CD4-positive, alpha-beta T cell treated with Interleukin-4 for 1 hour (primary cell): Measurements from ENCODE around the gene SORBS2.

Experiments
- DNase-seq, 2 donors: peaks; one replicate each; pipeline ENCODE4 v3.0.0-alpha.2; 2020 to 2022

Gene SORBS2

DNA sequence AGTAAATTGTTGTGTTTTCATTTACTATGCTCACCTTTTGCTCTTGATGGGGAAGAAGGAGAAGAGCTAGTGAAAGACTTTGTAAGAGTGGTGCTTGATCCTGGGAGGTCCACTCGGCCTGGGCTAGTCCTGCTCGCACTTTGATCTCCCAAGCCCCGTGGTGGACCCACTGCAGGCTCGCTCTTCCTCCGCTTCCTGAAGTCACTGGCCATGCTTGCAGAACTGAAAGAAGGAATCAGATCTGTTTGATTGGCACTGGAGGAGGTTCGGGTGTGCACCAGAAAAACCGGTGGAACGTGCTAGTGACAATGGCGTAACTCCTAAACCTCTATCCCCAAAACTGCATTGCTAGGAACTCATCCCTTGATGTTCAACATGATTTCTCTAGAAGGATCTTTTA, 185.2 kb downstream of the SORBS2 start:
- no peak for DNase-seq

DNA sequence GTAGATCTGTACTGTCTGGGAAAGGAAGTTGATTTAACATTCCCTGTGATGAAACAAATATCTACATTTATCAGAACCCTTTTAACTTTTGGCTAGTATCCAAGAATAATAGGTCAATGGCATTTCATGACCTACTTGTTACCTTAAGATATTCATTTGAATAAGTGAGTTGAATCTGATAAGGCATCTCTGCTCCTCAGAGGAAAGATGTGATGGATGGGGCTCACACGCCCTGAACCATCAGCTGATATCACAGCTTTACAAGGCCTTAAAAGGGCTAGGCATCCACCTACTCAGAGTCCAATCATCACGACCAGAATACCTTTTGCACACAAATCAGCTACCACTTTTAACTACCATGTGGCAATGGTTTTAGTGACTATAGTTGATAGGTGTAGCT, 186.5 kb downstream of the SORBS2 start:
- DNase-seq = no peak

DNA sequence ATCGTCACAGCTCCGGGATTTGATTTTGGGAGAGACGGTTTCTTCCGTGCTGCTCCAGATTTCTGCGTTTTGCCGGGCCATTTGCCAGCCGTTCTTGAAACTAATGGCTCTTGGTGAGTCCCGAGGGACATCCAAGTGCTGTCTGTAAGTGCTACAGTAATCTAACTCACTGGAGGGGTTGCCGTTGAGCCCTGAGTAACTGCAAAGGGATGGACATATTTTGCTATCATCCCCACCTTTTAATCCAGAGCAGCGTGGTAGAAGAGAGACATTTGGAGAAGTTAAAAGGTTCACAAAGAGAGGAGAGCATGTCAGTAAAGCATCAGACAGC, 187.8 kb downstream of the SORBS2 start:
- DNase-seq = no peak

DNA sequence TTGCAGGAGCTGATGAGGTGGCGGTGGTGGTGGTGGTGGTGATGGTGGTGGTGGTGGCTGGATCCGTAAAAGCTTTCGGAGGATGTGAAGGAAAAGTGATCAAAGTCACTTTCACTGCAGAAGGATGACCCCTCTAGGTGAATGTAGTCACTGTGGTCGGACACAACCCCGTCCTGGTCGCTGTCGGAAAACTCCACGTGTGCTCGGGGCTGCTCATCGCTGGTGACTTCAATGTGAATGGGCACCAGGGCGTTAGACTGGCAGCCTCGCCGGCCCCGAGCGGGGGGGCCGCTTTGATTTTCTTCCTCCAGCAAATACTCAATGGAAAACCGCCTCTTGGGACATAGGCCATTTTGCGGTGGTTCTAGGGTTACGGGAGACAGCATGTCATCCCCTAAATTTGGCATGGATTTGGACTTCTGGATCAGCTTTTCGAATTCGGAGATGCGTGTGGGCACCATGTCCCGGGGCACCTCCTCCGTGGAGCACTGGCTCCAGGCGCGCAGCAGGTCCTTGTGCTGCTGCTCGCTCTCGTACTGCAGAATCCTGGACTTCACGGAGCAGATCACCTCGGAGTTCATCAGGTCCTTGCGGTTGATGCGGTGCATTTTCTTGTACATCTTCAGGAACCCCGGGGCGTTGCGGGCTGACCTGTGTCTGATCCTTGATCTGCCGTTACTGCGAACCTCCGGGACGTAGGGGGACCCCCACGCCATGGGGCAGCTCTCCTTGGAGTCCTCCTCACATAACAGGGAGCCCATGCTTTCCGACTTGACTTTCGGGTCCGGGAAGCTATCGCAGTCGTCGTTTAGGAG, 188.3 kb downstream of the SORBS2 start:
- DNase-seq = no peak

DNA sequence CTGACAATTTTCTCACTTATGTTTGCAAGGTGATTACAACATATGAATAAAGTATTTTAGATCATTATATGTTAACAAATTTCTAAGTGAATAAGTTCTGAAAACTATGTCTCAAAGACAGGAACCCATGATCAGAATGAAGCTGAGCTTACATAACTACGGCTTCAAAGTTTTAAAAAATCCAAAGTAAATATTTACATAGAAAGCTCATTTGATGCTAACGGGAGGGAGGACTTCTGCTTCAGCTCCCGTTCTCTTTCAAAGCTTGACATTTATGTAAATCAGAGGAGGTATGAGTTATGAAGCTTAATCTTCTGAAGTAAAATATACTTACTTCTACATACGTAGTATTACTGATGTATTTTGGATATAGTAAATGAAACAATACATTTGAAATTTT, 203.8 kb downstream of the SORBS2 start:
- no peak for DNase-seq

DNA sequence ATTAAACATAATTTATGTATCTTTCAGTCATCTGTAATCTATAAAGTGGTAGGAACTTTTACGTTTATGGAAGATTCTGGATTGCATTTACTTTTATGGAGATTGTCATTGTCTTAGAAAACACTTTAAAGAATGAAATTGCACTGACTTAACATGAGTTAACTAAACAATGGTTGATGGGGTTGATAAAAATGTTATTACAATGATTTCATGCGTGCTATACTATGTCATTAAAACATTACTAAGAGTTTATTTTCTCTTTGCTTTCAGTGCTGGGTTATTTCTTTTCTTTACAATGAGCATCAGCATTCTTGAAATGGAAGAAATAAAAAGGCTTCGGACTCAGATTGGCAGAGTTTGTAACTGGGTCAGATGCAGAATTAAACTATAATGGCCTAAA, 209.6 kb downstream of the SORBS2 start:
- DNase-seq = no peak

DNA sequence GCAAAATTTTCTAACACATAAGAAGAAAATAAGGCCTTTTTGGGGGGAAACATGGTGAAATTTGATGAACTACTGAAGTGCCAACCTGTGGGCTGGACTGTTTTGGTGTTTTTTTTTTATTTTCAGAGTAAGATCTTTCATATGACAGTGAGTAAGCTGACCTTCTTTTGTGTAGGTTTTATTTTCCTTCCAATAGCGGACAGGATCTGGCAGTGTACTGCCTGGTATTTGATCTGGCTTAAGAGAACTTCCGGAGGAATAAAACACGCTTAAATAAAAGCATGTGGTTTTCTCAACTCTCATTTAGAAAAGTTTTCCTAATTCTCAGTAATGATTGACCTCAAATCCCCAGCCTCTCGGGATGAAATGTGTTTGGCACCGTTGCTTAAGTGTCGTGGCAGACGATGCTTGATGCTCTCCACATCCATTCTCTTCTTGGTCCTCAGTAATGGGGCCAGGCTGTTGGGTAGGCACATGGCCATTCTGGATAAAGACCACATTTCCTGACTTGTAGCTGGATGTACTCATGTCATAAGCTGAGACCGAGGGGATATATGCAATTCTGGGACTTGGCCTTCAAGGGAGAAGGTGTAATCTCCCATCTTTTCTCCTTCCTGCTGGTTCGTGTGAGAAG, 211.1 kb downstream of the SORBS2 start:
- no peak for DNase-seq

DNA sequence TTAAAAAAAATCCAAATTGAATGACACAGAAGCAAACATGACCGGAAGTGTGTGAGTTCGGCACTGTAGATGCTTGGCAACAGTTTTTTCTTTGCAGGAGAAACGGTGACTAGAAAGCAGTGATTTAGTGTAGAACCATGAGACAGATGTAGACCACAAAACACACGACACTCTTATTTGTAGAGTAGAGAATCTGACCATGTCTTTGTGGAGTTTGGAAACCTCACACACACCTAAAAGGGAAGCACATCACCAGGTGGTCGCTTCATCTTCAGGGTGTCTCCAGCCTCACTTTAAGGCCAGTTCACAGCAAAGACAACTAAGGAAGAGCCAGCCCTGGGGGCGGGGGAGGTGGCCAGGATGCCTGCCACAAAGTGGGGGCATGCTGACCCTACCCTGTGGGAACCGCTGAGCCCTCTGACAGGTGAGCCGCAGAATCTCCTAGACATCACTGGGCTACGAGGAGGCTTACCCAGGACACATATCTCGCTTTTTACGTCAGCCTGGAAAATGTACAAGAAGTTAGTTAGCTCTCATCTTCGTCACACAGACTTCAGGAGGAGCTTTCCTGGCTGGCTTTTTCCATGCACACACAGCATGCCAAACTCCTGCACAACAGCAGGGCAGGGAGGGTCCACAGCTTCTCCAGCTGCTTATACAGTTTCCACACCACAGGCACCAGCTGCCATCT, 212.3 kb downstream of the SORBS2 start:
- DNase-seq = no peak

DNA sequence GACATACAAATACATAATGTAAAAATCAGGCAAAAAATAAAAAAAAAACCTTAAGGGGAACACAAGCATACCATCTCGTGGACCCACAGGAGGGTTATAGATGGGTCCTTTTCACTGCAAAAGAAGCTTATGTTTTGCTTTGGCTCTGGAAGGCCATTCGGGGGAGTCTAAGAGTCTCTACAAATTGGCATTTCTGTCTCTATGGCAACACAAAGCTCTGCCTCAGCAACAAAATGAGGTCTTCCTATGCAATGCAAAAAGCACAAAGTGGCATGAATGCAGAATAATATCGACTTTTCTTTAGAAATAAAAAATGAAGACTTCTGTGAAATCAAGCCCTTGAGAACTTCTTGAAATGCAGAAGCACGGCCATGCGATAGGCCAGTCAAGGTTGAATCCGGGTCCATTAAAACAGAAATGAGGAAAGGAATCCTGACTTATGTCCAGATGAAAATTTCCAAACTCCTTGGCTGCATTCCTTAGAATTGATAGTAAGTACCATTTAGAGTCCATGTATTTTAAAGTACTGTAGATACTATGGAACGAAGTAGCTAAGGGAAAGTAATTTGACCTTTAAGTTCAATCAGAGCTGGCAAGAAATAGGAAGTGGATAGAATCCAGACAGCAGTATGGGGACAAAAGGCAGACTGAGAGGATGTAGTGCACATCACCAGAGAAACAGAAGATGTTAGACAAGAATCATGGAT, 213.0 kb downstream of the SORBS2 start:
- no peak for DNase-seq

DNA sequence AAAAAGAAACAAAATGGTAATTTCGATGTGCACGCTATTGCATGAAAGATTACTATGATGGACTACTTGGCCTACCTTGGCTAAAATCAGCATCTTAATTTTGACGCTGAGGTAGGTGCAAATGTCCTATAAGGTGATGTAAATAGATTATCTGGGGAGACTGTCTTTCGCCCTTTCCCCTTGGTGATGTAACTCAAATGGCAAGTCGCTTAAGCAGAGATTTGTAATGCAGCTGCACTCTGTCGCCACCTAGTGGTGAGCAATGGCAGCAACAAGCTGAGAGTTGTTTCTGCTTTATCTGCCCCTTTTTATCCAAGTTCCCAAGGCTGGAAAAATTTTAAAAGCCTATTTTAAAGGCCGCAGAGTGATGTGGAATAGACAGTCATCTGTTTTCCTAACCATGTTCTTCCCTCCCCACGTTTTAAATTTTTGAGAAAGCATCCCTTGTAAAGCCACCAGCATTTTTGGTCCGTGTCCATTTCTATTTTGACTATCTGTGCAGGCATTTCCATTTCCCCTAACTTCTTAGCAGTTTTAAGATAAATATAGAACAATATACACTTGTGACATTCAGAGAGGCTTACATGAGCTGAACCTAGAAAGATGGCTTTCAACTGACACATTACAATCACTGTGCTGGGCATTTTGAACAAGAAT, 214.3 kb downstream of the SORBS2 start:
- peak; percentile 61 to 66 for DNase-seq

DNA sequence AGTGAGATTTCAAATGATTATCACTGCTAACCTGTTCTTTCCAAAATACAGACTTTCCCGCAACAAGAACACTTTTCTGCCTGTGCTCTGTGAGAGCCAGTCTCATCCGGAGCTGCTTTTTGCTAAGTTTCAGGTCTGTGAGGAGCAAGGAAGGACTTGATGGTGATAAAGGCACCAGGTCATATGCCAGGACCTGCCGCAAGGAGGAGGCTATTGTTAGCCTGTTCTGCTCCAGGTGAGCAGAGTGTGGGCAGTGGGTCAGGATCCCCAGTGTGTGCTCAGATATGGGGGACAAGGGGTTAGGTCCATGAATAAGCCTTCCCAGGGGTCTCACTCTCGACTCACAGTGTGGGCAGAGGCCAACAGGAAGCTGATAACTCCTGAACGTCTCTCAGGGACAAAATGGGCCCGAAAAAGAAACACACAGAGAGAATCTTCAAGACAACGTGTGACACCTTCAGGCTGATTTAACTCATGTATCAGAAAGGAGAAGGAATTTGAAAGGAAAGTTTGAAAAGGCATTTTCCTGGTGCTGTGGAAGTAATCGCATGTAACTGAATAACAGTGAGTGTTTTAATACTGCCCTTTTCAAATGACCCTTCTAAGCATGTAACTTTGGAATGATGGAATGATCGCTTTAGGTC, 219.0 kb downstream of the SORBS2 start:
- no peak for DNase-seq

DNA sequence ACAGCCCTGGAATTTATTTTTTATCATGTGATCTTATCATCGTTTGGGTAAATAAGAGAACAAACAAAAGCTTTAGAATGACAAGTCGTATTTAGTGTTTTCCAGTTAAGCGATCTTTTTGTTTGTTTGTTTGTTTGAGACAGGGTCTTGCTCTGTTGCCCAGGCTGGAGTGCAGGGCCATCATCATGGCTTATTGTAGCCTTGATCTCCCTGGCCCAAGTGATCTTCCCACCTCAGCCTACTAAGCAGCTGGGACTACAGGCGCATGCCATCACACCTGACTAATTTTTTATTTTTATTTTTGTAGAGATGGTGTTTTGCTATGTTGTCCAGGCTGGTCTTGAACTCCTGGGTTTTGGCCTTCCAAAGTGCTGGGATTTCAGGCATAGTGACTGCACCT, 219.6 kb downstream of the SORBS2 start:
- DNase-seq = no peak

DNA sequence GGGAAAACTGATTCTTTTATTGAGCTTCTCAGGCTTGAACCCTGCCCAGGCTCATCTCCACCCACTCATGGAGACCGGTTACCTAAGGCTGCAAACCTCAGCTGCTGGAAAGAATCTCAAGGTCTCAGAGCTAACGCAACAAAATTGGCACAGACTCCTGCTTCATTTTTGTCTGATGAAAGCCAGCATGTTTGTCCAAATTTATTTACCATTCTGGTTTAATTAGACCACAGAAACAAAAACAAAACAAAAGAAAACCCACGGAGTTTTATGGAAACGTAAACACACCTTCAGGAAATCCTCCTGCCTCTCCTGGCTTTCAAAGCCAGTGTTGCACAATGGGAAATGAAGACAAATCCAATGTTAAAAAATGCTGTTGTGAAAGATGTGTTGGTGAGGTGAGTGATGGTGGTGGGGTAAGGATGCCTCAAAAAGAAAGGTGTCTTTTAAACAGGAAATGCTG, 220.3 kb downstream of the SORBS2 start:
- no peak for DNase-seq

DNA sequence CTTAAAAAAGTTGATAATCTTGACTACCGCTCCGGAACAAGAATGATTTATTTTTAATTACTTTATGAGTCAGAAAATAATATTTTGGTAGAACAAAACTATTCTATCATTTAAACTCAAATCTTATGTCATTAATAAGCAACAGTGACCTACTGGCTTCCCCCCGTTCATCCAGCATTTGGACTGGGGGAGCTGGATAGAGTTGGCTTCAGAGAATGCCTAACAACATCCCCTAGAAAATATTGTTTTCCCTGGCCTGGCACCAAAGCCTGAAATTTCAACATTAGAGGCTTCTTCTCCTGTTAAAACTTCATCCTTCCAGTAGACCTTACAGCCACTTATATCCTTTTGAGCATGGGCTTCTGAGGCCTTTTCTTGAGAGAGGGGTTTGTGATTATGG, 221.0 kb downstream of the SORBS2 start:
- DNase-seq = no peak

DNA sequence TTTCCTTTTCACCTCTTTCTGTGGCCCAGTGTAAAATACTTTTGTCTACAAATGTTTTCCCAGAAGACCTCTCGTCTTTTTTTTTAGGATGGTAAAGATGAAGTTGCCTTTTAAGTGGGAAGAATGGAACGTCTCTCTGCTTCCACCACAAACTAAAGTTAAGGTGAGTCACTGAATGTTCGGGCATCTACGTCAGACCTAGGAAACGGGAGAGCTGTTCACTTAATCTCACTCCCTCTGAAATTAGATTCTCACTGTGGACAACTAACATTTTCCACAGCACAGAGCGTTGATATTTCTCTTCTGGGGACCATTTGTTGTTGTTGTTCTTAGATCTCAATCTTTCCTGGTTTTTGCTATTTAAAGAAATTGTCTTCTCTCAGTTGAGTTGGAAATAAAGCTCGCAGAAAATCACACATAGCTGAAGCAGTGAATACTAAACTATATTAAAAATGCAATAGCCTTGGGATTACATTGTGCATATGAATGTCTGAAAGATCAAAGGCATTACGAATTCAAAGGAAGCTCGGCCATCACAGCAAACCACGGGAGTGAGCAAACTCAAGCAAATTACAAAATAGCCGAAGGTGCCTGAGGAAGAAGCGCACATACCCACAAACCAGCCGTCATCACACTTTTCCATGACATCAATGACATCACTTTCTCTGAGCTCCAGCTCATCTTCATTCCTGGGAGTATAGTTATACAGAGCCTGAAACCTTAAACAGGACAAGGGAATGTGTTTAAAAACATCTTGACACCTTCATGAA, 222.7 kb downstream of the SORBS2 start:
- no peak for DNase-seq

DNA sequence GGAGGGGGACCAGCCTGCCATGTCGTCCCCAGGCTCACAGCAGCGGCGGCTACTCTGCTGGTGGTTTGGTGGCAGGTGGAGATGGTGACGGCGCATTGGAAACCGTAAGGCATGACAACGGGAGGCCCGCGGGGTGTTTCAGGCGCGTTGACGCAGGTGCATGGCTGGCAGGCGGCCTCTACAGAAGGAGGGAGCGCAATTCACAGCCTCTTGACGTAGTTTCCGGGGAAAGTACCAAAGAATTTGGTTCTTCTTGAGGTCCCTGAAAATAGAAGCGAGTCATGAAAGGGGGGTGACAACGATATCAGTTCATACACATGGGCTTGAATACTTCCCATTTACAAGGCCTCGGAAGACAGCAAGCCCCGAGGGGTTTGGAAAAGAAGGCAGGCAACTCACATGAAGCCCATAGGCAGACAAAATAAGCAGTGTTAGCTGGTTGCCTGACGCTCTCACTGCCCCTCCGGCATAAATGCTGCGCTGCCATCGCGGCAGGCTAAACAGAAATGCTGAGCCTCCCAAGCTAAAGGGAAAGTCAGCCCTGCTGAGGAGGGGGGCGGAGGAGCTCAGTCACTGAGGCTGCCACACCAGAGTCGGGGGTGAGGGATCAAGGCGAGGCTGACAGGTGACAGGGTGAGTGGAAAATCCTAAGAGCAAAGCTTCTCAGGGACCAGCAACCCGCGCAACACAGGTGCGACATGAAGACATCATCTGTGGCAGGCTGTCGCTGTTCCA, 224.4 kb downstream of the SORBS2 start:
- DNase-seq = peak; percentile 55 to 81

DNA sequence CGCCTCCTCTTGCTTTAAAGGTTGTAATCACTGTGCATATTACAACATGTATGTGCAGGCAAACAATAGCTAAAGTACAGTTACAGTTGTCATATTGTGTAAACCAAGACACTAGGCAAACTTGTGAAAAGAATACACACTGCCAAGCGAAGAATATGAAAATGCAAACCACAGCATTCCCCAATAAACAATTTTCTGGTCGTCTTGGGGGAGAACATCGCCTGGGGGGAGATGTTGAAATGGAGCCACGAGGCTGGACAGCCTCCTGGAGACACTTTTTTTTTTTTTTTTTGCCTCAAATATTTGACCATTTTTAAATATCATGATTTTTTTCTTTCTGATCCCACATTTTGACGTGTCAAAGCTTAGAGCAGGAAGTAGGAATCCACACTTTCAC, 225.0 kb downstream of the SORBS2 start:
- DNase-seq = no peak

DNA sequence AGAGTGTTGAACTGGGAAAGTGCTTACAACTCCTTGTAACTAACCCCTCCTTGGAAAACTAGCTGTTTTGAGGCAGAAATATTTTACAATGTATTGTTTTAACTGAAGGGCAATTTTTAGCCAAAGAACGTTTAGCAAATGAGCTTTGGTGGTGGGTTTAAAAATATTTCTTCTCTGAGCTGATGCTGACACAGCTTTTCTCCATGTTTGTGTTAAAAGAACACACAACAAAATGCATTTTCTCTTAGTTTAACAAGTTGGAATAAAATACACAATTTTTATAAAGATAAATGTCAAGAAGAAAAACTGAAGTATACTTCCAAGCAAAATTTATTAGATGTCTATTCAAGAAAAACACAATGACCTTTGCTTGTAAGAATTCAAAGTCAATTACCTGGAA, 226.8 kb downstream of the SORBS2 start:
- no peak for DNase-seq

DNA sequence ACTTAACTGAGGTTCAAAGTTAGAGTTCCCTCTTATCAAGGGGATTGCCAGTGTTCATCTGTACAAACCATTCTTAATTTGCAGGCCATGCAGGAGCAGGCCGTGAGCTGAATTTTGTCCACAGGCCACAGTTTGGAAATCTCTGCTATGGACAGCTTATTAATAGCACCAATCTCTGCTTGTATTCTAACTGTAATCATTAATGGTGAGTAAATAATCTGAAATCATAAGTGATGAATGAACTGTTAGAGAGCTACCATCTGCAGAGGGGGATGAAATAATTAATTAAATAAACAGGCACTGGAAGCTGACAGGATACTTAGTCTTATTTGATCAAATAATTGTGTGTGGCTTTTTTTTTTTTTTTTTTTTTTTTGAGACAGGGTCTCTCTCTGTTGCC, 228.2 kb downstream of the SORBS2 start:
- DNase-seq = no peak

DNA sequence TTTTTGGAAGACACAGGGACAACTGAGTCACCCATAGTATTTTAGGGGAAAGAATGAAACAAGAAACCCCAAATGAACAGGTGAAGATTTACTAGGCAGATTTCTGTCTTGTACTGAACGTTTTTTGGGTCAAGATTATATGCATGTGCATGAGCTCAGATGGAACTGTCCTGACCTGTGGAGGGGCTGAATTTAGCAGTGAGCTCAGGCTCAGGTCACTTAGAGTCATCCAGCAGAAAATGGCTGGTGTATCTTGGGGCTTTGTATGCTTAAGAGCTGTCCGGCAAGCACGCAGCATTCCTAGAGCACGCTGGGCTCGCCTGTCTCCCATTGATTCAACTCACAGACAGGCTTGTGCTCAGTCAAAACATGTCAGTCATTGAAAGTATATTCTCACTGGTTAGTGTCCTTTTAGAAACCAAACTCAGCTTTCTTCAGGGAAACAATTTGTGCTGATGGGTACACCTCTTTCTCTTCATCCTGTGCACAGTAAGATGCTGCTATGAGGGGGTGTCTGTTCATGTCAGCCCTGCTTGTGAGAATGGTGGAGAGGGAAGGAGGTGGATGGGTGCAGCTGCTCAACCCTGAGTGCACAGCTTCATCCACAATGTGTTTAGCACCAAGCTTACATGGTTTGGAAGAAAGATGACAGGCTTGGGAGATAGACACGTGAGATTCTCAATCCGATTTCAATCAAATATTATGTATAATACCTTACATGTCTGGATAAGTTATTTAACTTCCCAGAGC, 229.2 kb downstream of the SORBS2 start:
- no peak for DNase-seq
